HL-60 (cell line): ENCODE data around the gene ECEL1.

Experiments
- GABPA ChIP-seq: IDR thresholded peaks from 2 replicates; pipeline ENCODE4 v1.6.1; 2012; ENCODE audit warnings: low read depth
- POLR2AphosphoS5 ChIP-seq: IDR thresholded peaks from 2 replicates; pipeline ENCODE4 v1.6.1; 2012; ENCODE audit warnings: low read depth
- TF ChIP-seq, protein P1 (sequence below): IDR thresholded peaks from one replicate; pipeline ENCODE4 v1.5.1; 2011; ENCODE audit warnings: low read length, control low read depth, inconsistent platforms; ENCODE audit not compliant: insufficient read depth
- TF ChIP-seq, protein P2 (sequence below): IDR thresholded peaks from 2 replicates; pipeline ENCODE4 v1.6.1; 2012; ENCODE audit warnings: low read depth; ENCODE audit not compliant: insufficient replicate concordance

DNA sequence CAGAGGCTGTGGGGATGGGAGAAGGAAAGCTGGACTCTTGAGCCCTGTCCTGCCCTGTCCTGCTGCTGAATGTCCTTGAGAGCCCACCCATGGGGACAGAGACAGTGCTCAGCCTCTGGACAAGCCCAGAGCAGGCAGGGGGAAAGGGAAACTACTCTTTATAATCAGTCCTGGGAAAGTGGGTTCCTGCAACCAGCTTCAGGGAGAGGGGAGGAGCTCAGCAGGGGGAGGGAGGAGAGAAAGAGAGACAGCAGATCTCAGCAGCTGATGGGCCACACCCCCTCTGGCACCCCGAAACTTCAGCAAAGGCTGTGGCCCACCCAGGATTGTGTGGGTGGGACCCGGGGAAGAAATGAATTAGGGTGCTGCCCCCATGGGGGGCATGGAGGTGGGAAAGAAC is 11.6 kb downstream of the ECEL1 start:
- TF ChIP-seq, protein P1, sequence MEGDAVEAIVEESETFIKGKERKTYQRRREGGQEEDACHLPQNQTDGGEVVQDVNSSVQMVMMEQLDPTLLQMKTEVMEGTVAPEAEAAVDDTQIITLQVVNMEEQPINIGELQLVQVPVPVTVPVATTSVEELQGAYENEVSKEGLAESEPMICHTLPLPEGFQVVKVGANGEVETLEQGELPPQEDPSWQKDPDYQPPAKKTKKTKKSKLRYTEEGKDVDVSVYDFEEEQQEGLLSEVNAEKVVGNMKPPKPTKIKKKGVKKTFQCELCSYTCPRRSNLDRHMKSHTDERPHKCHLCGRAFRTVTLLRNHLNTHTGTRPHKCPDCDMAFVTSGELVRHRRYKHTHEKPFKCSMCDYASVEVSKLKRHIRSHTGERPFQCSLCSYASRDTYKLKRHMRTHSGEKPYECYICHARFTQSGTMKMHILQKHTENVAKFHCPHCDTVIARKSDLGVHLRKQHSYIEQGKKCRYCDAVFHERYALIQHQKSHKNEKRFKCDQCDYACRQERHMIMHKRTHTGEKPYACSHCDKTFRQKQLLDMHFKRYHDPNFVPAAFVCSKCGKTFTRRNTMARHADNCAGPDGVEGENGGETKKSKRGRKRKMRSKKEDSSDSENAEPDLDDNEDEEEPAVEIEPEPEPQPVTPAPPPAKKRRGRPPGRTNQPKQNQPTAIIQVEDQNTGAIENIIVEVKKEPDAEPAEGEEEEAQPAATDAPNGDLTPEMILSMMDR: no peak
- TF ChIP-seq POLR2AphosphoS5 (no peak), GABPA (no peak)
- TF ChIP-seq, protein P2, sequence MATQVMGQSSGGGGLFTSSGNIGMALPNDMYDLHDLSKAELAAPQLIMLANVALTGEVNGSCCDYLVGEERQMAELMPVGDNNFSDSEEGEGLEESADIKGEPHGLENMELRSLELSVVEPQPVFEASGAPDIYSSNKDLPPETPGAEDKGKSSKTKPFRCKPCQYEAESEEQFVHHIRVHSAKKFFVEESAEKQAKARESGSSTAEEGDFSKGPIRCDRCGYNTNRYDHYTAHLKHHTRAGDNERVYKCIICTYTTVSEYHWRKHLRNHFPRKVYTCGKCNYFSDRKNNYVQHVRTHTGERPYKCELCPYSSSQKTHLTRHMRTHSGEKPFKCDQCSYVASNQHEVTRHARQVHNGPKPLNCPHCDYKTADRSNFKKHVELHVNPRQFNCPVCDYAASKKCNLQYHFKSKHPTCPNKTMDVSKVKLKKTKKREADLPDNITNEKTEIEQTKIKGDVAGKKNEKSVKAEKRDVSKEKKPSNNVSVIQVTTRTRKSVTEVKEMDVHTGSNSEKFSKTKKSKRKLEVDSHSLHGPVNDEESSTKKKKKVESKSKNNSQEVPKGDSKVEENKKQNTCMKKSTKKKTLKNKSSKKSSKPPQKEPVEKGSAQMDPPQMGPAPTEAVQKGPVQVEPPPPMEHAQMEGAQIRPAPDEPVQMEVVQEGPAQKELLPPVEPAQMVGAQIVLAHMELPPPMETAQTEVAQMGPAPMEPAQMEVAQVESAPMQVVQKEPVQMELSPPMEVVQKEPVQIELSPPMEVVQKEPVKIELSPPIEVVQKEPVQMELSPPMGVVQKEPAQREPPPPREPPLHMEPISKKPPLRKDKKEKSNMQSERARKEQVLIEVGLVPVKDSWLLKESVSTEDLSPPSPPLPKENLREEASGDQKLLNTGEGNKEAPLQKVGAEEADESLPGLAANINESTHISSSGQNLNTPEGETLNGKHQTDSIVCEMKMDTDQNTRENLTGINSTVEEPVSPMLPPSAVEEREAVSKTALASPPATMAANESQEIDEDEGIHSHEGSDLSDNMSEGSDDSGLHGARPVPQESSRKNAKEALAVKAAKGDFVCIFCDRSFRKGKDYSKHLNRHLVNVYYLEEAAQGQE: no peak
